HL-60/S4 (cell line): ENCODE measurements around the gene POU2F2.

Experiments used
- in situ Hi-C: fragments of 300-500 bp; cut with MboI; formaldehyde crosslinking; loops from 2 replicates; pipeline ENCODE4 v1.14.3; 2022; ENCODE audit warnings: low sequenced_read_pairs

The POU2F2 gene

DNA sequence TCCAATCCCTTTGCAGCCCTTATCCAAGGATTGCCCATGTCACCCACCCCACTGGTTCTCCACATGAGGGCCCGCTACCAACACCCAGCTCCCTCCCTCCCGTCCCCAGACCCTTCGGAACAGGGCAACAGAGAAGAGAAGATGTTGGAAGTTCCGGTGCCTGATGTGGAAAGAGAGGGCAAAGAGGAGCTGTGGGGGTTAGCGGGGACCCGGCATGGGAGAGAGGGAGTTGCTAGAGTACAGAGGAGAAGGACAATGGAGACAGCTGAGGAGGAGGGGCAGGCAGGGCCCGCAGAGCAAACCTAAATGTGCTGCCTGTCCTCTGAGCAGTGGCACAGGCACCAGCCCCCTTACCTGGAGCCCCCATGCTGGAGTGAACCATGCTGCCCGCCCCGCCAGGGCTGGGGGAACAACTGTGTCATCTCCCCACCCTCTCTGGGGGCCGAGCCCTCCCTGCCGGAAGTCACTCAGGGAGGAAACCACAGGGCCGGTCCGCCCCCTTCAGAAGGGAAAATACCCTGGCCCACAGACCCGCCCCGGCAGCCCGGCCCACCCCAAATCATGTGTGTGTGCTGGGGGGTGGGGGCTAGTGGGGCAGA, at the start of gene POU2F2:
TSS of gene POU2F2 (minus strand) at position 417 of the 599 bp plus-strand sequence. CDS start at position 382, 35 bp downstream.
- in situ Hi-C loops = loop anchor here (10.0 kb wide), 1 partner anchor 183 kb away; the partner anchor contains the start of gene TMEM145

DNA sequence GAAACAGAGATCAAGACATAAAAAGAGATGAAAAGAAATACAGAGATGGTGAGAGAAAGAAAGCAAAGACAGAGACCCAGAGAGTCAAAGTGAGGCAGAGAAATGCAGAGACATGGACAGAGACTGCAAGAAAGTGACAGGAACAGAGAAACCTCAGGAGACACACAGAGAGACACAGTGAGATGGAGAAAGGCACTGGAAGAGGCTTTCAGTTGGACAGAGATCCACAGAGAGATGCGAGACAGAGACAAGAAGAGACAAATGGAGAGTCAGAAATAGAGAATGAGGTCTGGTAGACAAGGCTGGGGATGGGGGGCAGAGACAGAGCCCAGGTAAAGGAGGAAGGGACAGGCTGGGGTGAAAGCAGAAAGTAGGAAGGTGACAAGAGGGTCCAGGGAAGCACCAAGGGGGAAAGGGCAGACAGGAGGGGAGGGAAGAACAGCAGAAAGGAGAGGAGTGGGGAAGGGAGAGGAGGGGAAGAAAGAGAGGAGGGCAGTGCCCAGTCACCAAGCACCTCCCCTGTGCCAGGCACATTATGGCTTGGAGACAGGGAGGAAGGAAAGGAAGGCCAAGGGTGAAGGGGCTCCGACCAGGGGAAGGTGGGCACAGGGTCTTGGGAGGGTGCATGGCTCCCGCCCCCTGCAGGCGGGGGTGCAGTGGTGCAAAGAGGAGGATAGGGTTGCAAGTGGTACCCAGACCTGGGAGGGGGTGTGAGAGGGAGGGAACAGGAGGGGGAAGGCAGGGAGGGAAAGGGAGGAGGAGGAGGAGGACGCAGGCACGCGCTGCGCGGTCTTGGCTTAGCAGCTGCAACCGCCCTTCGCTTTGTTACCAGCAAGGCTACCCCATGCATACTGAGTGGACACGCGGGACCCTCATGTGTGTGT, 46.8 kb upstream of the POU2F2 start:
- in situ Hi-C loops = no loop called here

DNA sequence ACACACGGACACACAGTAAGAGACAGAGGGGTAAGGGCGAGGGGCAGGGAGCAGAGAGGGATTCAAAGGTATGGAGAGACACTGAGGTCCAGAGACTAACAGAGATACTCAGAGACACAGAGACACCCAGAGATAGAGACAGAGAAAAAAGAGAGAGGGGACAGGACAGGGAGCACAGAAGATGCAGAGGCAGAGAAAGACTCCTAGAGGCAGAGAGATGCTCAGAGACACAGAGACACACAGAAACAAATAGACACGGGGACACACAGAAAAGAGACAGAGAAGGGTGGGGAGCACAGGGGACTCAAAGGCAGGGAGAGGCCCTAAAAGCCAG, 45.4 kb upstream of the POU2F2 start:
- in situ Hi-C loops = no loop called here

DNA sequence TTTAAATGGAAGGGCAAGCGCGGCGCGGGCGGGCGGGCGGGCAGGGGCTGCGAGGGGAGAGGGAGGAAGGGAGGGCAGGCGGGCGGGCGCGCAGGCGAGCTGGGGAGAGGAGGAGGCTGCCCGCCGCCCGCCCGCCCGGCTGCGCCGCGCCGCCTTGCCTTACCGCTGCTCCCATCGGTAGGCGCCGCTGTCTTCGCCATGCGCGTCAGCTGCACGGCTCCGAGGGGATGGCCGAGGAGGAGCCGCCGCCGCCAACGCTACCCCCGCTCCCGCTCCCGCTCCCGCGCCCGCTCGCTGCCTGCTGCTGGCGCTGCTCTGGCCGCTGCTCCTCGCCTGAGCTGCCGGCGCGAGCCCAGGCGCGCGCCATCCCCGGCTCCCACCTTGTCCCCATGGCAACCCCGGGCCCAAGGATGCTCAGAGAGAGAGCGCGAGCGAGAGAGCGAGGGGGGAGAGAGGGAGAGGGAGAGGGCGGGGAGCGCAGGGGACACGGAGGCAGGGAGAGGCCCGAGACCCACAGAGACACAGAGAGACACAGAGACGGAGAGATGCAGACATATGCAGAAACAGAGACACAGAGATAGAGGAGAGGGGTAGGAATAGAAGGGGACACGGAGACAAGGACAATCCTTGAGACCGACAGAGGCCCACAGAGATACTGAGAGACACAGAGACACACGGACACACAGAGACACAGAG, 44.9 kb upstream of the POU2F2 start:
- in situ Hi-C loops = no loop called here

DNA sequence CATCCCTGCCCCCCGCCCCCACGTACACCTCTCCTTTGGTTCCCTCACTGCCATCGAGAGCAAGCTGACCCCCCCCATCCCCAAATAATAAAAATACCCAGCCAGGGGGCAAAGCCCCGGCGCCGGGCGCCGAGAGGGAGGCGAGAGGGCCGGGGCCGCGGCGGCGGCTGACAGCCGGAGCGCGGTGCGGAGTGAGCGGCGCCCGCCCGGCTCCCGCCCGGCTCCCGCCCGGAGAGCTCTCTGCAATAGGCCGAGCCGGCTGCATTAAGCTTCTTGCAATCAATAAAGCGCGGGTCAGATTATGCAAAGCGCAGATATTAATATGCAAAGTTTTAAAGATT, 44.4 kb upstream of the POU2F2 start:
- in situ Hi-C loops = no loop called here

DNA sequence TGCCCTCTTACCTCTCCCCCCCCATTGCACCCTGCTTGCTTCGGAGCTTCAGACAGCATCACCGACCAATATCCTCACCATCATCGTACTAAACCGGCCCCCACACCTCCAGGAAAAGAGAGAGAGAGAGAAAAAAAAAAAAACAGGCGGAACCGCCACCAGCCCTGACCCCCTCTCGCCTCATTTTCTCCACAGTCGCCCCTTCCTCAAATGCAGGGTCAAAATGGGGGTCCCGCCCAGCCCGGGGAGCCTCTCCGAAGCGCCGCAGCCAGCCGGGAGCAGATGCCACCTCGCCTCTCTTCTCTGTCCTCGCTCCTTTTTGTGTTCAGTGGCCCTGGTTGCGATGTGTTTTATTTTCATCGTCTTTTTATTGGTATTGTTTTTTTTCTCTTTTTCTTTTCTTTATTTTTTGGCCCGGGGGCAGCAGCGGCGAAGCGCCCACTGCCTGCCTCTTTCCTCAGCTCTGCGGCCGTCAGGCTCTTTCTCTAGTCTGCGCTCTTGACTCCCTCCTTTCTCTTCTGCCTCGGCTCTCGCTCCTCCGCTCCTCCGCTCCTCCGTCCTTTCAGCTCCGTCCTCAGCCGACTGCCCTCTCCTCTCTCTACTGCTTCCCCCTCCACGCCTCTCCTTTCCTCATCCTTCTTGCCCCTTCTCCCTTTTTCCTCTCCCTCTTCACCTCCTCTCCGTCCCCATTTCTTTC, 43.9 kb upstream of the POU2F2 start:
- in situ Hi-C loops = no loop called here

DNA sequence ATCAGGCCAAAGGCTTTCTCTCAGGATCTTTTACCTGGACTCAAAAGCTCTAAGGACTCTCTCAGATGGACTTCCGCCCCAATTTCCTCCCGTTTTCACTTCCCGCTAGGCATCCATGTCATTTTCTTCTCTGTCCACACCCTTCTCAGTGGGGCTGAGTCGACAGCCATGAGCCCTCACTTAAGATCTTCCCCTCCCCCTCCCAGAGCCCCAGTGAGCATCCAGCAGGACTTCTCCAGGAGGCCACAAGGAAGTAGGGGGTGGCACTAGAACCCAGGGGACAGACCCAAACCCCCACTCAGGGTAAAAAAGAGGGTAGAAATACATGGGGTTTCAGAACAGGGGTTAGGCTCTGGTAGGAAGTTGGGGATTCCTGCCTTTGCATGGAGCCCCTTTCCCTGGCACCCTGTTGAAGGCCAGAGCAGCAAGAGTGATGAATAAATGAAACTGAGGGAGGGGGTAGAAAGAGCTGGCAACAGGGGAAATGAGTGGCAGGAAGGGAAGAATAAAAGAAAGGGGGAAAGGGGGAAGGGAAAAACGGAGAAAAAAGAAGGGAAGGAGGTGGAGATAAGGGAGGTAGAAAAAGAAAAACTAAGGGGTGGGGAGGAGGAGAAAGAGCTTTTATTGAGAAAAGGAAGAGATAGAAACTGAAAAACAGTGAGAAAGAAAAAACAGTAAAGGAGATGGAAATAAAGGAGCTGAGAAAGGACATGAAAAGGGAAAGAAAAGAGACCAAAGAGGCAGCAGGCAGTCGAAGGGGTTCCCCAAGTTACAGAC, 42.9 kb upstream of the POU2F2 start:
- in situ Hi-C loops = no loop called here

DNA sequence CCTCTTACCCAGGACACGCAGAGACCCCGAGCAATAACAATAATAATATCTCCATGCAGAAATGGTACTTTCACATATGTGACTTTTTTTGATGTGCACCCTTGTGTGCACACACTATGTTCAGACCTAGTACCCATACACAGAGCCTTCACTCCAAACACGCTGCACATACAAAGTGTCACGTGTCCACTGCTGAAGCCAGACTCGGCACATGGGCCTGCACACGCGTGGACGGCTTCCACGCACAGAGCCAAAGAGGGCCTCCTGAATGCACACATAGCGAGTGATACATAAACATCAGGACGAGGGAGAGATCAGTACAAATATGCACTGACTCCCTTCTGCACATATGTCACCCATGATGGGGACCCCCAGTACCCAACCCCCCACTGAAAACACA, 41.9 kb upstream of the POU2F2 start:
- in situ Hi-C loops = no loop called here

DNA sequence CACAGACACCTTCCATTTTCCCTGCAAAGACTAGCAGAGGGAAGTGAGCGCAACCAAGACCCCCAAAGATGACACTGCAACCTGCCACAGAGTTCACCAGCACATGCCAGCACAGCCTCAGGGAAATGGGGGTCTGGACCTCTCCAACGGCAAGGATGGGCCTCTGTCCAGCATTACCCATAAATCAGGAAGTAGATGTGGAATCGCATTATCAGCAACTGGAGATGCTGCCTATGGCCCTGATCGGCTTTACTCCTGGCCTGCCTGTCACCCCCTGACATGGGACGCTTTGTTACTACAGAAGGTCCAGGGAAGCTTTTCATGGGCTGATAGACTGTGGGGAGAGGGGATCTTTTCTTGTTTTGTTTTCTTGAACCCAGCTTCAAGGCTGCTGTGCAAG, 41.4 kb upstream of the POU2F2 start:
- in situ Hi-C loops = no loop called here

DNA sequence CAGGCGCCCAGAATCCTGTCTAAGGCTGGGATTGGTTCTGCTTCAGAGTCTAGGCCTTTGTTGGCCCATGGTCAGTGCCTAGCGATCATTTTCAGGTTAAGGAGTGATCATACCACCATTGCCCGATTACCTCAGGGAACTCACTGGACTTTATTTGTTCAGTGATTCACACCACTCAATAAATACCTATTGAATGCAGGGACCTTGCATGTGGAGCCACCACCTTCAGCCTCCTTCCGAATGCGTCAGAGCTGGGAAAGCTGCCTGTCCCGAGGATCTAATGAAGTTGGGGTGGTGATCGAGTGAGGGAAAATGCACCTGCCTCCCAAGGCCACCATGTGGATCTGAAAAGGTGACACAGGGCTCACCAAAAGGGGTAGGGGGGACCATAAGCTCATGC, 40.0 kb upstream of the POU2F2 start:
- in situ Hi-C loops = no loop called here

DNA sequence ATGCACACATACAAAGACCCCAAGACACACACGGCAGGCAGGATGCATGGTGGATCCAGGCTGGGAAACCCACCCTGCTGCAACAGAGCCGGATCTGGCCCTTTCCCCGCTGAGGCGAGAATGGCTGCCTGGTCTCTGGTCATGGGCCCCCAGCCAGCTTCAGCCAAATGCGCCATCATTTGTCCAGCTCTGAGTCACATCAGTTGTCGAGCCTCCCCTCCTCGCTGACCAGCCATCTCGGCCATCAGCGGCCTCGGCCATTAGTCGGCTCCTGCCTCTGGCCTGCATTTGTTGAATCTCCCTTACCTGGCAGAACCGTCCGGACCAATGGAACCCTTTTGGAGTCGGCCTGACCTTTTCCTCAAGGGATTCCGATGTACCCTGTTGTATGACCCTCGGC, 38.5 kb upstream of the POU2F2 start:
- in situ Hi-C loops = no loop called here

DNA sequence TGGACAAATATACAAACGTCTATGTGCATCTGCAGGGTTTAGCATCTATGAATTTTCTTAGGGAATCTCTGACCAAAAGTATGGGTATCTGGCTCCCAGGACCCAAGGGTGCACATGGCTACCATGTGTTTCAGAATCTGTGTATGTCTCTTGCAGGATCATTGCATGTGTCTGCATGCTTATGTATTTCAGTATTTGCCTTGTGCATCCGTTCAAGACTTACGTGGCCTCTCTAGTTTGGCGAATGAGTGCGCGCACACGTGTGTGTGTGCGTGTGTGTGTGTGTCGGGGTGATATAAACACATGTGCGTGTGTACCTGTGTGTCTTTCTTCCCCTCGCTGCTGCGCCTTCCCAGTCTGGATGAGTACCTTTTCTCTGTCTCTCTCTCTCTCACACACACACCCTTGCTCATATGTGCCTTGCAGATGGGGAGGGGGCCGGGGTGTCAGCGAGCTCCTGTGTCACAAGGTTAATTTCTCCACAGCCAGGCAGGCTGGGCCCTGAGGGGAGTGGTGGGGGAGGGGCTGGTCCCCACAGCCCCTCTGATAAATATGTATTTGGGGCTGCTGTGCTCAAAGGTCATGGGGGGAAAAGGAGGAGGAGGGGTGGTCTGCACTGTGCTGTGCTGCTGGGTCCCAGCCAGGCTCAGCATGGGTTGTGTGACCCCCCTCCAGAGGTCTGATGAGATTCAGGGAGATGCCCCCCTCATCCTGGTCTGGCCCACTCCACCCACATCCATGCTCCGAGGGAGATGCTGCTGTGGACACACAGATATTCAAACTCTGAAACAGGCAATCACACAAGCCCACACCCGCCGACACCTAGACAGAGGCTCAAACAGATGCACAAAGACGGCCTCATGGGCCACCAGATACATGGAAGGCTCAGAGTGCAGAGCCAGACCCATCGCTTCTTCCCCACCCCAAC, 37.5 kb upstream of the POU2F2 start:
- in situ Hi-C loops = no loop called here

DNA sequence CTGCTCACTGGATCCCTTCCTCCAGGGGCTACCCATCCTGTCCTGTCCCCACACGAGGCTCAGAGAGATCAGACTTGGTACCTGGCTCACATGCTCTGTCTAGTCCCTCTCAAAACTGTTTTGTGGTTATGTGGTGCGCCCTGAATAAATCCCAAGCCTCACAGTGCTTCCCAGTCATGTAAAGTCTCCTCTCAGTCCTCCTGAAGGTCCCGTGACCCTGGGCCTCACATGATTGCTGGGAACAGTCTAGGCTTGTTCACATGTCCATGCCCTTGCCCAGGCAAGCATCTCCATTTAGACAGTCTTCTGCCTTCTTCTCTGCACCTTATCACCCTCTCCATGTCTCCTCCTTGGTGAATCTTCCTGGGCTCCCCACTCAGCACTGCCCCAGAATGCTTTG, 36.0 kb upstream of the POU2F2 start:
- in situ Hi-C loops = no loop called here

DNA sequence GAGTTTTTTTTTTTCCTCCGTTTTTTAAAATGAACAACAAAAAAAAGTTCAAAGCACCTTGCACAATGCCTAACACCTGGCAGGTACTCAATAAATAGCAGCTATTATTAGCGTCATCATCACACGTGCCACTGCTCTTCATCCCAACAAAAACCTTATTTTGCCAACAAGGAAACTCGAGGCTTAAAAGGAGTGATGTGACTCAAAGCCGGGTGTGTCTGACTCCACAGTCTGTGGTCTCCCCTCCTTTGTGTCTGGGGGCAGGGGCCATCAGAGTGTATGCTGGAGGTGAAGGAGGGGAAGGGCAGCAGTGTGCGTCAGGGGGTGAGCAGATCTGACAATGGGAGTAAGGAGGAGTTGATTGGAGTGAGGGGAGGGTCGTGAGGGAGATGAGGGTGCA, 34.1 kb upstream of the POU2F2 start:
- in situ Hi-C loops = no loop called here

DNA sequence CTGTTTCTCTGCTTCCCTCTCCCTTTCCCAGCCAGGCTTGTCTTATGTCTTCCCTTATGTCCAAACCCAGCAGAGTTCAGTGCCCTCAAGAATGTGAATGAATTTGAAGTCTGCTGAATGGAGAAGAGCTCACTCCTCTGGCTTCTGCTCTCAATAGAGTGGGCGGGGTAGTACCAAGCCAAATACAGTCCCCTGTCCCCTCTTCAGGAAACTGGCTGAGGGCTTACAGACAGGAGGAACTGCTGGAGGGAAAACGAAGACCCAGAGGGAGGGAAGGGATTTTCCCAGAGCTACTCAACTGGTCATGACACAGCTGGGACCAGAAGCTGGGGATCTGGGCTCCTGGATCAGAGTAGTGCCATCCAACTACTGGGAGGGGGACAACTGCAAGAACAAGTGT, 32.9 kb upstream of the POU2F2 start:
- in situ Hi-C loops = no loop called here

DNA sequence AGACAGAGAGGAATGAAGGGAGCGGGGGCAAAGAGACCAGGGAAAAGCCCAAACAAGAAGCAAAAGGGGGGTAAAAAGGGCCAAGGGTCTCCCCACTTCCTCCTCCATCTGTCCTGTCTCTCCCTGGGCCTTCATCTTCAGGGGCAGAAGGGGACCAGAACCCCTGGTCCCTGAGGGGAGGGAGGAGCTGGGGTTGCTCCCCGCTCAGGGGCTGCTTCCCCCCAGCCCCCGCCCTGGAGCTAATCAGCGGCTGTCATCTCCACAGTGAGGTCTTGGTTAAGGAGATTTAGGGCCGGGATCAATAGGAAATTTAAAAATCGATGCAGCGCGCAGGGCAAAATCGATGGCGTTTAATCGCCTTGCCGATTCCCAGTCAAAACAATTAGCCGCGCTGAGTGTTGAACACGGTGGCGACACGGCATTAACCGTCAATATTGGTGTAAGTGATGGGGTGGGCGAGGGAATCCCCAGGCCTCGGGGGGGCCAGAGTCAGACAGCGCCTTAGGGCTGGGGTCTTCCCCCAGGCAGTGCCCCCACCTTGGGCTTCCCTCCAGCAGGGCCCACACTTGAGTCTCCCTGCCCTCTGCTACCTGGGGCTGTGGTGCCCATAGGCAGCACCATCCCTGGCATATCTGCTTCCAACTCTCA, 29.5 kb upstream of the POU2F2 start:
- in situ Hi-C loops = no loop called here

DNA sequence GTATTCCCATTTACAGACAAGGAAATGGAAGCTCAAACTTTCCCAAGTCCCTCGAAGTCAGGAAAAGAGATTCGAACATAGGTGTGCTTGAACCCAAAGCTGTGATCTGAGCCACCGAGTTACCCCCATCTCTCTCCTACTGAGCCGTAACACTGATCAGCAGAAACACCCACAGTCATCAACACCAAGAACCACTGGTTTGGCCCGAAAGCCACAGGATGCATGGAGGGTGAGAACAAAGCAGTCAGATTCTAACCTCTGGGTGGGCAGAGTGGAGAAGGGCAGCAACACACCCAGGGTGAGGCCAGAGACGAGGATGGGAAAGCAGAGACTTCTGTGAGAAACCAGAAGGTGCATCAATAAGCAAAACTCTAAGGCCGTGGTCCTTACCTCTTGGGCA, 27.7 kb upstream of the POU2F2 start:
- in situ Hi-C loops = no loop called here

DNA sequence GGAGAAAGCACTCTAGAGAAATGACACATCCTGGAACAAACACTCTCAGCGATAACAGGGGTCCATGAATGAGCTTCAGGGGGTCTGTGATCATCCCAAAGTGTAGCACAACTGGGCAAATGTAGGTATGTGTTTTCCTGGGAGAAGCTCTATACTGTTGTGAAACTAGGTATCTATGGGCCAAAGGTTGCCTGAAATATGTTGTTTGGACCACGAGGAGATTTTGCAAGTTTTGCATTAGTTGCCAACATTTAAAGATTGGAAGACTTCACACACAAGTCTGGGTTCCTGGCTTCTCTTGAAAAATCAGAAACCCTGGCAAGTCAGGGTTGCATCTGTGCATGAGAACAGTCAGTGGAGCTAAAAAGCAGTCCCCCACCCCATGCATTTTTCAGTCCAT, 26.7 kb upstream of the POU2F2 start:
- in situ Hi-C loops = no loop called here

DNA sequence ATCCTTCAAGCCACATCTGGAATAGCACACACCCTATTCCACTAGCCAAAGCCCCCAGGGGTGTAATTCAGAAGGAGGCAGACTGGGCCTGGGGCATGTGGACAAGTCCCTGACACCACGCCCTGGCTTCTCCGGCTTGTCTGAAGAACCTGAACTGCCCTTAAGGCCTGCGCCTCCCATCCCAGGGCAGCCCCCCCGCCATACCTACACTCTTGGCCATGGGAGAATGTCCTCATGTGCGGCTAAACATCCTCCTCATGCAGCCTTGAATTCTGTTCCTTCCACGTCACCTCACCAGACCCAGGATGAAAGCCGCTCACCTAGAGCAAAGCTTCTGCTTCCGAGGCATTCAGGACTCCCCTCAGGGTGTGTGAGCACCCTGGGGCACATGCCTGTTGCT, 24.3 kb upstream of the POU2F2 start:
- in situ Hi-C loops = no loop called here
